Lower leg skin (tissue), 3 donors: ENCODE results near the gene LRRC49.
"Not testable (repeated sequence)": the region's sequence is repeated elsewhere in the genome, so short reads cannot be mapped to it uniquely, and the experiment has no call there.

Experiments
- CTCF ChIP-seq, 3 donors: fragments of 450-650 bp; IDR thresholded peaks; one replicate each; pipeline ENCODE4 v1.5.1; 2016; ENCODE audit warnings: antibody characterized with exemption in 3 of 3, mild to moderate bottlenecking in 3 of 3, moderate library complexity in 2 of 3
- POLR2A ChIP-seq, 2 donors: fragments of 450-650 bp; IDR thresholded peaks; one replicate each; pipeline ENCODE4 v1.6.1; 2016 to 2017; ENCODE audit warnings: antibody characterized with exemption in 2 of 2, mild to moderate bottlenecking in 1 of 2, moderate library complexity in 1 of 2

GRCh38 chr15:70871490-70871889 is 21.1 kb upstream of the LRRC49 start:
- TF ChIP-seq POLR2A, CTCF (IDR thresholded peaks at IDR 0.05): not testable (repeated sequence)
